OCI-LY3 (cell line): ENCODE data around the gene PPP2R5A.

Experiments
- CTCF ChIP-seq: fragments of 200-600, 300-600 bp; sonication (generic); IDR thresholded peaks from 2 replicates; pipeline ENCODE4 v1.5.1; 2014; ENCODE audit warnings: antibody characterized with exemption, low read length, low read depth
- EZH2phosphoT487 ChIP-seq: fragments of 200-600 bp; shearing (Covaris generic); IDR thresholded peaks from 2 replicates; pipeline ENCODE4 v1.6.1; 2018; ENCODE audit warnings: antibody characterized with exemption, mixed run types, low read depth

GRCh38 chr1:212301580-212301979, 16.4 kb downstream of the PPP2R5A start:
- no peak for TF ChIP-seq CTCF
- no peak for TF ChIP-seq EZH2phosphoT487
